ENCODE measurements around the gene INTU.
A peak's percentile ranks its signal among the peaks of the same experiment; 100 is the strongest.

INTU gene

GRCh38 chr4:127730142-127730913, 97.6 kb downstream of the INTU start, which contains the start of gene SLC25A31:
SLC25A31 (plus strand) TSS chr4:127730400; CDS start chr4:127730546, 146 bp downstream.
- Histone ChIP-seq H3K27me3 (ENCODE audit: low read length) (no peaks in the 10 kb centered on the region), H3K79me2 (ENCODE audit: insufficient read depth, low read length) (no peaks in the 10 kb centered on the region), H3K9me2 (replicated peaks; ENCODE audit: insufficient read depth, low read length) (no peaks in the 10 kb centered on the region), H4K20me1 (ENCODE audit: low read depth, low read length) (no peaks in the 10 kb centered on the region), H3K4me2 (ENCODE audit: low read depth, low read length, poor library complexity, severe bottlenecking) (no peak within 1 kb of the TSS), H3K4me3 (ENCODE audit: insufficient read depth, low read length, poor library complexity, severe bottlenecking) (no peak within 1 kb of the TSS), H3K36me3 (ENCODE audit: low read length) (no peaks in the 10 kb centered on the region), H3K27ac (ENCODE audit: low read depth, low read length) (no peak within 1 kb of the TSS), H3K9ac (ENCODE audit: low read length) (no peak within 1 kb of the TSS), H2AFZ (ENCODE audit: low read depth, low read length, severe bottlenecking) (no peak within 1 kb of the TSS), H3K9me3 (ENCODE audit: insufficient read depth, low read length) (no peaks in the 10 kb centered on the region), H3F3A (ENCODE audit: insufficient read depth) (no peaks in the 10 kb centered on the region)
- TF ChIP-seq CTCF (IDR thresholded peaks at IDR 0.05; ENCODE audit: insufficient read depth, low read length, poor library complexity, severe bottlenecking): no peak
- no peak for TF ChIP-seq EZH2phosphoT487 (conservative IDR thresholded peaks at IDR 0.05; ENCODE audit: low read length)

GRCh38 chr4:127731406-127731805, 98.6 kb downstream of the INTU start:
- TF ChIP-seq CTCF (IDR thresholded peaks at IDR 0.05; ENCODE audit: insufficient read depth, low read length, poor library complexity, severe bottlenecking) (no peak), EZH2phosphoT487 (conservative IDR thresholded peaks at IDR 0.05; ENCODE audit: low read length) (no peak)
- Histone ChIP-seq H3K9me3 (ENCODE audit: insufficient read depth, low read length) (no peaks in the 10 kb centered on the region), H3K9me2 (replicated peaks; ENCODE audit: insufficient read depth, low read length) (no peaks in the 10 kb centered on the region), H3K27me3 (ENCODE audit: low read length) (no peaks in the 10 kb centered on the region), H3K4me3 (ENCODE audit: insufficient read depth, low read length, poor library complexity, severe bottlenecking) (no peak overlapping the region), H3F3A (ENCODE audit: insufficient read depth) (no peaks in the 10 kb centered on the region), H3K9ac (ENCODE audit: low read length) (no peak overlapping the region), H3K27ac (ENCODE audit: low read depth, low read length) (no peak overlapping the region), H4K20me1 (ENCODE audit: low read depth, low read length) (no peaks in the 10 kb centered on the region), H3K79me2 (ENCODE audit: insufficient read depth, low read length) (no peaks in the 10 kb centered on the region), H3K36me3 (ENCODE audit: low read length) (no peaks in the 10 kb centered on the region), H3K4me2 (ENCODE audit: low read depth, low read length, poor library complexity, severe bottlenecking) (no peak overlapping the region), H2AFZ (ENCODE audit: low read depth, low read length, severe bottlenecking) (no peak overlapping the region)

DNA sequence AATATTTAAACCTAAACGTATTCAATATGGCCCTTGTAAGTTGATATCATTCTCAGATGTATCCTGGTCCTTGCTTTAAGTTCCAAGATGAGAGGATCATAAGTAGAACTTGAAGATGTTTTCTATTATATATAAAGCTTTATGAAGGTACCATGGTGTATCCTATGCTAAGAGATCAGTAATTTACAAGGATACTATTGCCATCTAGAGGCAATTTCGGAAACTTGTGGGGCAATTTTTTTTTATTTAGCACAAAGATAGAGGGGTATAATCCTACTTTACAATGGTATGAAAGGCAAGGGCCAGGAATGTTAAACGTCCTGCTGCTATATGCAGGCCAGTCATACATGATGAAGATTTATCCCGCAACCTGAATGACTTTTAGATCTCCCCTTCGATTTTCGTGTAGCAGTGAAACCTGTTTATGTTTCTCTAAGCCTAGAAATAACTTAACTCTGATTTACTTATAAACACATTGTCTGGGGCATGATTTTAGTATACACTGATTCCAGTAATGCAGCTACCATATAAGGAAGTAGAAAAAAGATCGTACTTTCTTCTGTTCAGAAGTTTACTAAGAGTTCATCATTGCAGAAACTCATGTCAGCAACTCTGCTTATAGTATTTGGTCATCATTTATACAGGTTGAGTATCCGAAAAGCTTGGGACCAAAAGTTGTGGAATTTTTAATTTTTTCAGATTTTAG, 100.0 kb downstream of the INTU start:
- no peaks in the 10 kb centered on the region for H3F3A ChIP-seq (ENCODE audit: insufficient read depth)
- H3K9ac ChIP-seq (ENCODE audit: low read length): no peak overlapping the region
- H4K20me1 ChIP-seq (ENCODE audit: low read depth, low read length): no peaks in the 10 kb centered on the region
- no peak overlapping the region for H3K4me3 ChIP-seq (ENCODE audit: insufficient read depth, low read length, poor library complexity, severe bottlenecking)
- no peaks in the 10 kb centered on the region for H3K79me2 ChIP-seq (ENCODE audit: insufficient read depth, low read length)
- no peaks in the 10 kb centered on the region for H3K9me2 ChIP-seq (replicated peaks; ENCODE audit: insufficient read depth, low read length)
- H3K27me3 ChIP-seq (ENCODE audit: low read length): no peaks in the 10 kb centered on the region
- TF ChIP-seq EZH2phosphoT487 (conservative IDR thresholded peaks at IDR 0.05; ENCODE audit: low read length) (no peak), CTCF (IDR thresholded peaks at IDR 0.05; ENCODE audit: insufficient read depth, low read length, poor library complexity, severe bottlenecking) (peak; percentile 16)
- no peak overlapping the region for H3K4me2 ChIP-seq (ENCODE audit: low read depth, low read length, poor library complexity, severe bottlenecking)
- H3K9me3 ChIP-seq (ENCODE audit: insufficient read depth, low read length): no peaks in the 10 kb centered on the region
- H3K27ac ChIP-seq (ENCODE audit: low read depth, low read length): no peak overlapping the region
- H2AFZ ChIP-seq (ENCODE audit: low read depth, low read length, severe bottlenecking): no peak overlapping the region
- H3K36me3 ChIP-seq (ENCODE audit: low read length): no peaks in the 10 kb centered on the region

Data from SU-DHL-6 (cell line).